ENCODE results near the gene C1orf116.

The C1orf116 gene

DNA sequence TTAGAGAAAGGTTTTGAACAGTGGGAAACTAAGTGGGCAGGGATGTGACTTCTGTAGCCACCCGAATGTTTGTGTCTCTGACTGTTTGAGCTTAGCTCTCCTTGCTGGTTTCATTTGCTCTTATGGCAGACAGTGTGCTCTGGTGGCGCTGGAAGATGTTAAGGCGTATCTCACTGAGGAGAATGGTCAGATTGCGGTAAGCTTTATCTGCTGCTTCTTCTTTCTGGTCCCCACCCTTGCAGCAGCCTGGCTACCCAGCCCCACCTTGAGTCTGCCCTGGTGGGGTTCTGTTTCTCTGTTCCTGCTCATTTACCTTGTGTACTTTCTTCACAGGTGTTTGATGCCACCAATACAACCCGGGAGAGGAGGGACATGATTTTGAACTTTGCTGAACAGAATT, 30.5 kb upstream of the C1orf116 start:
- TF ChIP-seq ARNTL (CRISPR knock-in tag; IDR thresholded peaks at IDR 0.05; ENCODE audit: borderline replicate concordance, low read depth), result no peak
- TF ChIP-seq, protein P1, sequence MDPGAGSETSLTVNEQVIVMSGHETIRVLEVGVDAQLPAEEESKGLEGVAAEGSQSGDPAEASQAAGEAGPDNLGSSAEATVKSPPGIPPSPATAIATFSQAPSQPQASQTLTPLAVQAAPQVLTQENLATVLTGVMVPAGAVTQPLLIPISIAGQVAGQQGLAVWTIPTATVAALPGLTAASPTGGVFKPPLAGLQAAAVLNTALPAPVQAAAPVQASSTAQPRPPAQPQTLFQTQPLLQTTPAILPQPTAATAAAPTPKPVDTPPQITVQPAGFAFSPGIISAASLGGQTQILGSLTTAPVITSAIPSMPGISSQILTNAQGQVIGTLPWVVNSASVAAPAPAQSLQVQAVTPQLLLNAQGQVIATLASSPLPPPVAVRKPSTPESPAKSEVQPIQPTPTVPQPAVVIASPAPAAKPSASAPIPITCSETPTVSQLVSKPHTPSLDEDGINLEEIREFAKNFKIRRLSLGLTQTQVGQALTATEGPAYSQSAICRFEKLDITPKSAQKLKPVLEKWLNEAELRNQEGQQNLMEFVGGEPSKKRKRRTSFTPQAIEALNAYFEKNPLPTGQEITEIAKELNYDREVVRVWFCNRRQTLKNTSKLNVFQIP (CRISPR knock-in tag; IDR thresholded peaks at IDR 0.05; ENCODE audit: borderline replicate concordance, low read depth), result no peak
- TF ChIP-seq GLIS3 (CRISPR knock-in tag; IDR thresholded peaks at IDR 0.05), result no peak
- TF ChIP-seq RARB (CRISPR knock-in tag; IDR thresholded peaks at IDR 0.05), result no peak
- no peak for TF ChIP-seq ZNF565 (CRISPR knock-in tag; conservative IDR thresholded peaks at IDR 0.05; ENCODE audit: low read depth)
- no peak for TF ChIP-seq ESRRG (CRISPR knock-in tag; IDR thresholded peaks at IDR 0.05)
- TF ChIP-seq ISL1 (CRISPR knock-in tag; IDR thresholded peaks at IDR 0.05), result no peak
- no peak for TF ChIP-seq PPARA (CRISPR knock-in tag; IDR thresholded peaks at IDR 0.05; ENCODE audit: borderline replicate concordance)
- TF ChIP-seq CSDC2 (CRISPR knock-in tag; IDR thresholded peaks at IDR 0.05), result no peak
- no peak for TF ChIP-seq BACH2 (CRISPR knock-in tag; IDR thresholded peaks at IDR 0.05; ENCODE audit: borderline replicate concordance)
- TF ChIP-seq ZFP3 (CRISPR knock-in tag; IDR thresholded peaks at IDR 0.05), result no peak
- TF ChIP-seq SNAI2 (CRISPR knock-in tag; IDR thresholded peaks at IDR 0.05), result no peak
- TF ChIP-seq ZNF70 (CRISPR knock-in tag; IDR thresholded peaks at IDR 0.05), result no peak
- no peak for TF ChIP-seq ZC3H10 (CRISPR knock-in tag; IDR thresholded peaks at IDR 0.05)
- TF ChIP-seq TOX (CRISPR knock-in tag; IDR thresholded peaks at IDR 0.05; ENCODE audit: borderline replicate concordance), result no peak
- TF ChIP-seq TCF4 (CRISPR knock-in tag; IDR thresholded peaks at IDR 0.05; ENCODE audit: borderline replicate concordance), result no peak
- no peak for ATAC-seq

DNA sequence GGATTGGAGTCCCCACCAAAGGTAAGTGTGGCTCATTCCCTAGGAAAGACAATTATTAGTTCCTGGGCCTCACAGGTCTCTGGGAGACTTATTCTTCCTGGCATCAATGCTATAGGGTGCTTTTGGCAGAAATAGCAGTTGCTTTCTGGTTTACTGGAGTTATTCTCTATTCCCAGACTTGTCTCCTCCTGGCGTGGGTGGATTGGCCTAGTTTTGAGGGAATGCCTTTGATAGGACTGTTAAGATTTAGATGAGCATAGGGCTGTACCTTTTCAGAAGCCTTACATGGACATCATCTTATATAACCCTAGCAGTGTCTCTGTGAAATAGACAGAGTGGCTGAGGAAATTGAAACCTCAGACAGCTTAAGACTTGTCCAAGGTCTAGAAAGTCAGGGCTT, 29.5 kb upstream of the C1orf116 start:
- TF ChIP-seq PPARA (CRISPR knock-in tag; IDR thresholded peaks at IDR 0.05; ENCODE audit: borderline replicate concordance), result no peak
- TF ChIP-seq, protein P1 (CRISPR knock-in tag; IDR thresholded peaks at IDR 0.05; ENCODE audit: borderline replicate concordance, low read depth), result no peak
- no peak for TF ChIP-seq ZC3H10 (CRISPR knock-in tag; IDR thresholded peaks at IDR 0.05)
- TF ChIP-seq TCF4 (CRISPR knock-in tag; IDR thresholded peaks at IDR 0.05; ENCODE audit: borderline replicate concordance), result no peak
- no peak for TF ChIP-seq ARNTL (CRISPR knock-in tag; IDR thresholded peaks at IDR 0.05; ENCODE audit: borderline replicate concordance, low read depth)
- no peak for TF ChIP-seq ZFP3 (CRISPR knock-in tag; IDR thresholded peaks at IDR 0.05)
- TF ChIP-seq ZNF70 (CRISPR knock-in tag; IDR thresholded peaks at IDR 0.05), result no peak
- TF ChIP-seq ZFP30 (CRISPR knock-in tag; IDR thresholded peaks at IDR 0.05), result no peak
- no peak for TF ChIP-seq GLIS3 (CRISPR knock-in tag; IDR thresholded peaks at IDR 0.05)
- no peak for TF ChIP-seq SNAI2 (CRISPR knock-in tag; IDR thresholded peaks at IDR 0.05)
- TF ChIP-seq, protein P2, sequence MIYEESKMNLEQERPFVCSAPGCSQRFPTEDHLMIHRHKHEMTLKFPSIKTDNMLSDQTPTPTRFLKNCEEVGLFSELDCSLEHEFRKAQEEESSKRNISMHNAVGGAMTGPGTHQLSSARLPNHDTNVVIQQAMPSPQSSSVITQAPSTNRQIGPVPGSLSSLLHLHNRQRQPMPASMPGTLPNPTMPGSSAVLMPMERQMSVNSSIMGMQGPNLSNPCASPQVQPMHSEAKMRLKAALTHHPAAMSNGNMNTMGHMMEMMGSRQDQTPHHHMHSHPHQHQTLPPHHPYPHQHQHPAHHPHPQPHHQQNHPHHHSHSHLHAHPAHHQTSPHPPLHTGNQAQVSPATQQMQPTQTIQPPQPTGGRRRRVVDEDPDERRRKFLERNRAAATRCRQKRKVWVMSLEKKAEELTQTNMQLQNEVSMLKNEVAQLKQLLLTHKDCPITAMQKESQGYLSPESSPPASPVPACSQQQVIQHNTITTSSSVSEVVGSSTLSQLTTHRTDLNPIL (CRISPR knock-in tag; IDR thresholded peaks at IDR 0.05; ENCODE audit: low read depth), result no peak
- no peak for TF ChIP-seq RARB (CRISPR knock-in tag; IDR thresholded peaks at IDR 0.05)
- no peak for ATAC-seq

DNA sequence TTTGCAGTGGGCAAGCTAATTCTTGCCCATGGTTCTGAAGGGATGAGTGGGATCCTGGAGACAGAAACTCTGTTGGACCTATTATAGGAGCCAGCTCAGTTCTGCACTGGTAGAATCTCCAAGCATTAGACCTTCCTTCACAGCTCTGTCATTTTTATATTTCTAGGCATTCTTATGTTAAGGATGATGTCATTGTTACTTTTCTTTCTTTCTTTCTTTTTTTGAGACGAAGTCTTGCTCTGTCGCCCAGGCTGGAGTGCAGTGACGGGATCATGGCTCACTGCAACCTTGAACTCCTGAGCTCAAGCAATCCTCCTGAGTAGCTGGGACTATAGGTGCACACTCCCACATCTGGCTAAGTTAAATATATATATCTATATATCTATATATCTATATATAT, 28.0 kb upstream of the C1orf116 start:
- no peak for ATAC-seq
- no peak for TF ChIP-seq TOX (CRISPR knock-in tag; IDR thresholded peaks at IDR 0.05; ENCODE audit: borderline replicate concordance)
- TF ChIP-seq, protein P2 (CRISPR knock-in tag; IDR thresholded peaks at IDR 0.05; ENCODE audit: low read depth), result no peak
- no peak for TF ChIP-seq TCF4 (CRISPR knock-in tag; IDR thresholded peaks at IDR 0.05; ENCODE audit: borderline replicate concordance)
- TF ChIP-seq, protein P3, sequence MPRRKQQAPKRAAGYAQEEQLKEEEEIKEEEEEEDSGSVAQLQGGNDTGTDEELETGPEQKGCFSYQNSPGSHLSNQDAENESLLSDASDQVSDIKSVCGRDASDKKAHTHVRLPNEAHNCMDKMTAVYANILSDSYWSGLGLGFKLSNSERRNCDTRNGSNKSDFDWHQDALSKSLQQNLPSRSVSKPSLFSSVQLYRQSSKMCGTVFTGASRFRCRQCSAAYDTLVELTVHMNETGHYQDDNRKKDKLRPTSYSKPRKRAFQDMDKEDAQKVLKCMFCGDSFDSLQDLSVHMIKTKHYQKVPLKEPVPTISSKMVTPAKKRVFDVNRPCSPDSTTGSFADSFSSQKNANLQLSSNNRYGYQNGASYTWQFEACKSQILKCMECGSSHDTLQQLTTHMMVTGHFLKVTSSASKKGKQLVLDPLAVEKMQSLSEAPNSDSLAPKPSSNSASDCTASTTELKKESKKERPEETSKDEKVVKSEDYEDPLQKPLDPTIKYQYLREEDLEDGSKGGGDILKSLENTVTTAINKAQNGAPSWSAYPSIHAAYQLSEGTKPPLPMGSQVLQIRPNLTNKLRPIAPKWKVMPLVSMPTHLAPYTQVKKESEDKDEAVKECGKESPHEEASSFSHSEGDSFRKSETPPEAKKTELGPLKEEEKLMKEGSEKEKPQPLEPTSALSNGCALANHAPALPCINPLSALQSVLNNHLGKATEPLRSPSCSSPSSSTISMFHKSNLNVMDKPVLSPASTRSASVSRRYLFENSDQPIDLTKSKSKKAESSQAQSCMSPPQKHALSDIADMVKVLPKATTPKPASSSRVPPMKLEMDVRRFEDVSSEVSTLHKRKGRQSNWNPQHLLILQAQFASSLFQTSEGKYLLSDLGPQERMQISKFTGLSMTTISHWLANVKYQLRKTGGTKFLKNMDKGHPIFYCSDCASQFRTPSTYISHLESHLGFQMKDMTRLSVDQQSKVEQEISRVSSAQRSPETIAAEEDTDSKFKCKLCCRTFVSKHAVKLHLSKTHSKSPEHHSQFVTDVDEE (CRISPR knock-in tag; IDR thresholded peaks at IDR 0.05), result no peak

Data from SK-N-SH treated with all-trans-retinoic acid at 6 μM for 48 hours (cell line).